Fibroblast of the conjunctiva (primary cell): ENCODE measurements around the gene PACRG.
"Not testable (repeated sequence)": the region's sequence is repeated elsewhere in the genome, so short reads cannot be mapped to it uniquely, and the experiment has no call there.

ENCODE experiments used
- DNase-seq: peaks from one replicate; pipeline ENCODE4 v3.0.0-alpha.2; 2010; ENCODE audit warnings: low read depth

PACRG gene

GRCh38 chr6:162727322-162728182, at the start of gene PACRG, which contains the start of gene PRKN:
Gene PACRG (plus strand): TSS chr6:162727974.
Gene PRKN (minus strand): TSS chr6:162727766.
- DNase-seq = peak; percentile 98

GRCh38 chr6:162678896-162679295, 48.9 kb upstream of the PACRG start:
- not testable (repeated sequence) for DNase-seq

GRCh38 chr6:162679681-162680080, 48.1 kb upstream of the PACRG start:
- no peak for DNase-seq

GRCh38 chr6:162680367-162680766, 47.4 kb upstream of the PACRG start:
- DNase-seq = no peak

GRCh38 chr6:162680871-162681270, 46.9 kb upstream of the PACRG start:
- DNase-seq = no peak

GRCh38 chr6:162681447-162681846, 46.3 kb upstream of the PACRG start:
- no peak for DNase-seq

- DNase-seq = no peak
Observed at GRCh38 chr6:162683135-162683534, 44.6 kb upstream of the PACRG start.

- DNase-seq = no peak
Observed at GRCh38 chr6:162684052-162684451, 43.7 kb upstream of the PACRG start.

GRCh38 chr6:162684961-162685360, 42.8 kb upstream of the PACRG start:
- no peak for DNase-seq

- DNase-seq = no peak
Observed at GRCh38 chr6:162685586-162685985, 42.2 kb upstream of the PACRG start.

- no peak for DNase-seq
Observed at GRCh38 chr6:162688751-162689345, 38.9 kb upstream of the PACRG start.

- no peak for DNase-seq
Observed at GRCh38 chr6:162690158-162690557, 37.6 kb upstream of the PACRG start.

GRCh38 chr6:162697872-162698403, 29.8 kb upstream of the PACRG start:
- DNase-seq = no peak

GRCh38 chr6:162698440-162698839, 29.3 kb upstream of the PACRG start:
- DNase-seq = no peak

GRCh38 chr6:162699961-162700360, 27.8 kb upstream of the PACRG start:
- DNase-seq = no peak

GRCh38 chr6:162700966-162701365, 26.8 kb upstream of the PACRG start:
- no peak for DNase-seq

GRCh38 chr6:162701551-162701950, 26.2 kb upstream of the PACRG start:
- DNase-seq = no peak

- DNase-seq = no peak
Observed at GRCh38 chr6:162702446-162702845, 25.3 kb upstream of the PACRG start.

- no peak for DNase-seq
Observed at GRCh38 chr6:162704001-162704400, 23.8 kb upstream of the PACRG start.

- DNase-seq = no peak
Observed at GRCh38 chr6:162705736-162706135, 22.0 kb upstream of the PACRG start.

GRCh38 chr6:162706232-162706631, 21.5 kb upstream of the PACRG start:
- no peak for DNase-seq

- no peak for DNase-seq
Observed at GRCh38 chr6:162708971-162709370, 18.8 kb upstream of the PACRG start.

GRCh38 chr6:162709431-162709830, 18.3 kb upstream of the PACRG start:
- DNase-seq = no peak
